Liver (tissue), 9 donors: Measurements from ENCODE around the gene SCRG1. TPM values are rescaled to one million over a fixed set of nuclear protein-coding genes. Genes with fewer than 3 reads are reported as not detected.

Source experiments
- DNase-seq: peaks from one replicate; pipeline ENCODE4 v3.0.0-alpha.2; 2017; ENCODE audit warnings: low spot score
- H3K27ac ChIP-seq, 2 donors: one replicate each; pipeline ENCODE4 v1.7.0; 2013; ENCODE audit warnings: inconsistent platforms in 2 of 2, low read length in 2 of 2, control low read depth in 1 of 2, low read depth in 1 of 2, mild to moderate bottlenecking in 1 of 2
- H3K27me3 ChIP-seq, 4 donors: one replicate each; pipeline versions ENCODE4 v1.6.1 to v1.7.0; 2013; ENCODE audit warnings: low read length in 3 of 4, inconsistent platforms in 1 of 4, mild to moderate bottlenecking in 1 of 4, moderate library complexity in 1 of 4; ENCODE audit not compliant: control insufficient read depth in 4 of 4, insufficient read depth in 4 of 4
- H3K36me3 ChIP-seq, 4 donors: one replicate each; pipeline versions ENCODE4 v1.6.1 to v1.7.0; 2013; ENCODE audit warnings: low read length in 3 of 4, mild to moderate bottlenecking in 3 of 4, low read depth in 1 of 4, moderate library complexity in 1 of 4; ENCODE audit not compliant: control insufficient read depth in 4 of 4, insufficient read depth in 3 of 4
- H3K4me1 ChIP-seq, 4 donors: one replicate each; pipeline versions ENCODE4 v1.6.1 to v1.7.0; 2013; ENCODE audit warnings: low read length in 3 of 4, mild to moderate bottlenecking in 3 of 4, moderate library complexity in 1 of 4; ENCODE audit not compliant: control insufficient read depth in 4 of 4, insufficient read depth in 4 of 4
- H3K4me3 ChIP-seq, 3 donors: one replicate each; pipeline versions ENCODE4 v1.6.1 to v1.7.0; 2013; ENCODE audit warnings: low read length in 3 of 3, control low read depth in 1 of 3, low read depth in 1 of 3, mild to moderate bottlenecking in 1 of 3
- H3K9ac ChIP-seq, 2 donors: one replicate each; pipeline ENCODE4 v1.7.0; 2013; ENCODE audit warnings: low read length in 2 of 2, mild to moderate bottlenecking in 2 of 2, moderate library complexity in 2 of 2, control low read depth in 1 of 2, low read depth in 1 of 2
- H3K9me3 ChIP-seq, 4 donors: one replicate each; pipeline versions ENCODE4 v1.6.1 to v1.7.0; 2013; ENCODE audit warnings: low read length in 3 of 4; ENCODE audit not compliant: control insufficient read depth in 4 of 4
- ATF3 ChIP-seq: IDR thresholded peaks from 2 replicates; pipeline ENCODE4 v1.6.1; 2016; ENCODE audit warnings: antibody characterized with exemption
- EGR1 ChIP-seq, 2 donors: IDR thresholded peaks; 2 replicates each; pipeline ENCODE4 v1.6.1; 2016 to 2018; ENCODE audit warnings: antibody characterized with exemption in 2 of 2, low read depth in 2 of 2
- FOXA1 ChIP-seq: IDR thresholded peaks from 2 replicates; pipeline ENCODE4 v1.6.1; 2016; ENCODE audit warnings: antibody characterized with exemption
- FOXA2 ChIP-seq: IDR thresholded peaks from 2 replicates; pipeline ENCODE4 v1.6.1; 2016; ENCODE audit warnings: antibody characterized with exemption
- GABPA ChIP-seq, 2 donors: IDR thresholded peaks in 1 of 2; conservative IDR thresholded peaks in 1 of 2; 2 replicates each; pipeline ENCODE4 v1.6.1; 2016; ENCODE audit warnings: antibody characterized with exemption in 2 of 2, mild to moderate bottlenecking in 1 of 2, moderate library complexity in 1 of 2
- HNF4A ChIP-seq, 2 donors: conservative IDR thresholded peaks; 2 replicates each; pipeline ENCODE4 v1.6.1; 2016; ENCODE audit warnings: antibody characterized with exemption in 2 of 2, mild to moderate bottlenecking in 2 of 2
- HNF4G ChIP-seq: IDR thresholded peaks from 2 replicates; pipeline ENCODE4 v1.6.1; 2016; ENCODE audit warnings: antibody characterized with exemption
- JUND ChIP-seq, 2 donors: IDR thresholded peaks; 2 replicates each; pipeline ENCODE4 v1.6.1; 2016; ENCODE audit warnings: antibody characterized with exemption in 2 of 2
- NR2F2 ChIP-seq: IDR thresholded peaks from 2 replicates; pipeline ENCODE4 v1.6.1; 2016; ENCODE audit warnings: antibody characterized with exemption
- RAD21 ChIP-seq, 2 donors: IDR thresholded peaks; 2 replicates each; pipeline ENCODE4 v1.6.1; 2016; ENCODE audit warnings: antibody characterized with exemption in 2 of 2, mild to moderate bottlenecking in 2 of 2
- REST ChIP-seq: IDR thresholded peaks from 2 replicates; pipeline ENCODE4 v1.6.1; 2016; ENCODE audit warnings: antibody characterized with exemption, mild to moderate bottlenecking
- RXRA ChIP-seq, 2 donors: IDR thresholded peaks; 2 replicates each; pipeline ENCODE4 v1.6.1; 2017 to 2018; ENCODE audit warnings: antibody characterized with exemption in 2 of 2, mild to moderate bottlenecking in 1 of 2
- TAF1 ChIP-seq: conservative IDR thresholded peaks from 2 replicates; pipeline ENCODE4 v1.6.1; 2016; ENCODE audit warnings: antibody characterized with exemption, mild to moderate bottlenecking
- YY1 ChIP-seq: IDR thresholded peaks from 2 replicates; pipeline ENCODE4 v1.6.1; 2016; ENCODE audit warnings: antibody characterized with exemption, mild to moderate bottlenecking
- WGBS: extraction: QIAGEN DNeasy Blood & Tissue Kit; methylation state at CpG from one replicate; pipeline ENCODE4 v1.1.7; 2013; 5-methylcytosine and 5-hydroxymethylcytosine counted together
- polyA plus RNA-seq, 2 donors: library from polyadenylated mRNA; stranded (reverse) in 1 of 2; unstranded in 1 of 2; fragments of 200-250 nt in 1 of 2; fragments of >200 nt in 1 of 2; fragmentation: Nextera tagmentation in 1 of 2; extraction: Ambion mirVana in 1 of 2; gene quantifications; one replicate each; pipeline versions ENCODE4 v1.2.1 to v1.2.3, GENCODE V29; 2013 to 2015
- total RNA-seq, 2 donors: library from RNA; depleted of rRNA; stranded (reverse); fragments of >200 nt; gene quantifications; one replicate each; pipeline ENCODE4 v1.2.3, GENCODE V29; 2014
- TF ChIP-seq, protein P1 (sequence below): fragments of 150-350 bp; IDR thresholded peaks from 2 replicates; pipeline ENCODE4 v1.5.1; 2017; ENCODE audit warnings: improper control_type of control experiment, low read depth, low read length; ENCODE audit not compliant: missing input control
- TF ChIP-seq, protein P2 (sequence below): IDR thresholded peaks from 2 replicates; pipeline ENCODE4 v1.6.1; 2016; ENCODE audit warnings: antibody characterized with exemption
- TF ChIP-seq, protein P3 (sequence below): IDR thresholded peaks from 2 replicates; pipeline ENCODE4 v1.6.1; 2016; ENCODE audit warnings: antibody characterized with exemption
- donor health status: healthy.
- donor health status: healthy.
- donor health status: healthy.
- donor health status: healthy.
- donor health status: healthy.

SCRG1 gene
- total and polyA plus RNA-seq, 4 donors, result under 0.01 to 0.46 (median 0.01) TPM; not detected in 1

- no peaks in the 10 kb centered on the region for H3K9me3 ChIP-seq
- H3K4me3 ChIP-seq, result no peak overlapping the region
- TF ChIP-seq RAD21 (IDR thresholded peaks at IDR 0.05), result no peak
- TF ChIP-seq, protein P1, sequence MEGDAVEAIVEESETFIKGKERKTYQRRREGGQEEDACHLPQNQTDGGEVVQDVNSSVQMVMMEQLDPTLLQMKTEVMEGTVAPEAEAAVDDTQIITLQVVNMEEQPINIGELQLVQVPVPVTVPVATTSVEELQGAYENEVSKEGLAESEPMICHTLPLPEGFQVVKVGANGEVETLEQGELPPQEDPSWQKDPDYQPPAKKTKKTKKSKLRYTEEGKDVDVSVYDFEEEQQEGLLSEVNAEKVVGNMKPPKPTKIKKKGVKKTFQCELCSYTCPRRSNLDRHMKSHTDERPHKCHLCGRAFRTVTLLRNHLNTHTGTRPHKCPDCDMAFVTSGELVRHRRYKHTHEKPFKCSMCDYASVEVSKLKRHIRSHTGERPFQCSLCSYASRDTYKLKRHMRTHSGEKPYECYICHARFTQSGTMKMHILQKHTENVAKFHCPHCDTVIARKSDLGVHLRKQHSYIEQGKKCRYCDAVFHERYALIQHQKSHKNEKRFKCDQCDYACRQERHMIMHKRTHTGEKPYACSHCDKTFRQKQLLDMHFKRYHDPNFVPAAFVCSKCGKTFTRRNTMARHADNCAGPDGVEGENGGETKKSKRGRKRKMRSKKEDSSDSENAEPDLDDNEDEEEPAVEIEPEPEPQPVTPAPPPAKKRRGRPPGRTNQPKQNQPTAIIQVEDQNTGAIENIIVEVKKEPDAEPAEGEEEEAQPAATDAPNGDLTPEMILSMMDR, result no peak
- no peak for TF ChIP-seq NR2F2
- no peak for TF ChIP-seq YY1
- TF ChIP-seq, protein P2, sequence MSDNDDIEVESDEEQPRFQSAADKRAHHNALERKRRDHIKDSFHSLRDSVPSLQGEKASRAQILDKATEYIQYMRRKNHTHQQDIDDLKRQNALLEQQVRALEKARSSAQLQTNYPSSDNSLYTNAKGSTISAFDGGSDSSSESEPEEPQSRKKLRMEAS, result no peak
- no peak for TF ChIP-seq REST
- no peak for TF ChIP-seq JUND (IDR thresholded peaks at IDR 0.05)
- TF ChIP-seq FOXA2, result no peak
- no peak for TF ChIP-seq HNF4G
- TF ChIP-seq, protein P3, sequence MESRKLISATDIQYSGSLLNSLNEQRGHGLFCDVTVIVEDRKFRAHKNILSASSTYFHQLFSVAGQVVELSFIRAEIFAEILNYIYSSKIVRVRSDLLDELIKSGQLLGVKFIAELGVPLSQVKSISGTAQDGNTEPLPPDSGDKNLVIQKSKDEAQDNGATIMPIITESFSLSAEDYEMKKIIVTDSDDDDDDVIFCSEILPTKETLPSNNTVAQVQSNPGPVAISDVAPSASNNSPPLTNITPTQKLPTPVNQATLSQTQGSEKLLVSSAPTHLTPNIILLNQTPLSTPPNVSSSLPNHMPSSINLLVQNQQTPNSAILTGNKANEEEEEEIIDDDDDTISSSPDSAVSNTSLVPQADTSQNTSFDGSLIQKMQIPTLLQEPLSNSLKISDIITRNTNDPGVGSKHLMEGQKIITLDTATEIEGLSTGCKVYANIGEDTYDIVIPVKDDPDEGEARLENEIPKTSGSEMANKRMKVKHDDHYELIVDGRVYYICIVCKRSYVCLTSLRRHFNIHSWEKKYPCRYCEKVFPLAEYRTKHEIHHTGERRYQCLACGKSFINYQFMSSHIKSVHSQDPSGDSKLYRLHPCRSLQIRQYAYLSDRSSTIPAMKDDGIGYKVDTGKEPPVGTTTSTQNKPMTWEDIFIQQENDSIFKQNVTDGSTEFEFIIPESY, result no peak
- H3K36me3 ChIP-seq, result no peaks in the 10 kb centered on the region
- no peak for DNase-seq
- H3K9ac ChIP-seq, result no peak overlapping the region
- H3K4me1 ChIP-seq, result peaks cover 0 to 7% (median 3%) of the 10 kb centered on the region in 4 donors
- no peaks in the 10 kb centered on the region for H3K27me3 ChIP-seq
- no peak overlapping the region for H3K27ac ChIP-seq
- WGBS, result 78% methylated on average over 4 of the region's 4 CpGs
Observed at GRCh38 chr4:173367946-173368345, 31.0 kb downstream of the SCRG1 start.

DNA sequence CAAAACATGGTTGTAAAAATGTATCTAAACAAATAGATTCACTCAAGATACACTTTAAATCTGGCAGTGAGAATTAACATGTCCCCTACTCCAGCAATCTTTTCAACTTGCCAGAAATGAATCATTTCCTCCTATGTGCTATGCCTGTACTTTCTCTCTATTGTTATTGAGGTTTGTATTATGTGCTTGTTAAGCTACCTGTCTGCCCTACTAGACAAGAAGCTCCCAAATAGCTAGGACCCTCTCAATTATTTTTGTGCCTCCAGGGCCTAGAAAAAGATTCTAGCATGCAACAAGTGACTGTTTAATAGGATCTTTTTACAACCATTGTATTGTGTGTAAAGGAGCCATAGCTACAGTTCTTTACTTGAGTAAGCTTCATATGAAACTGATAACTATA is 31.6 kb downstream of the SCRG1 start:
- no peak for TF ChIP-seq RAD21 (IDR thresholded peaks at IDR 0.05)
- no peak for TF ChIP-seq NR2F2
- TF ChIP-seq EGR1 (IDR thresholded peaks at IDR 0.05; ENCODE audit: low read depth in 2 of 2), result no peak
- TF ChIP-seq, protein P2, result no peak
- TF ChIP-seq RXRA (IDR thresholded peaks at IDR 0.05), result no peak
- TF ChIP-seq TAF1, result no peak
- TF ChIP-seq HNF4A (conservative IDR thresholded peaks at IDR 0.05), result no peak
- TF ChIP-seq FOXA1, result no peak
- no peak for TF ChIP-seq HNF4G
- TF ChIP-seq, protein P1, result no peak
- TF ChIP-seq ATF3, result no peak
- no peak for TF ChIP-seq FOXA2
- TF ChIP-seq, protein P3, result no peak
- no peak for TF ChIP-seq GABPA (IDR thresholded peaks at IDR 0.05 in 1 of 2, conservative IDR thresholded peaks at IDR 0.05 in 1 of 2)
- TF ChIP-seq YY1, result no peak
- no peak overlapping the region for H3K27ac ChIP-seq
- DNase-seq, result no peak
- H3K4me1 ChIP-seq, result peaks cover 0 to 7% (median 2%) of the 10 kb centered on the region in 4 donors
- H3K36me3 ChIP-seq, result no peaks in the 10 kb centered on the region
- H3K9me3 ChIP-seq, result no peaks in the 10 kb centered on the region
- no peak overlapping the region for H3K9ac ChIP-seq
- H3K27me3 ChIP-seq, result no peaks in the 10 kb centered on the region
- H3K4me3 ChIP-seq, result no peak overlapping the region
